ENCODE measurements around the gene DPEP1.

The DPEP1 gene

GRCh38 chr16:89598199-89598598, 15.2 kb upstream of the DPEP1 start:
- in situ Hi-C loops (cut with HindIII; ENCODE audit: low sequenced_read_pairs): no loop called here

GRCh38 chr16:89599451-89599858, 14.0 kb upstream of the DPEP1 start:
- in situ Hi-C loops (cut with HindIII; ENCODE audit: low sequenced_read_pairs): no loop called here

- in situ Hi-C loops (cut with HindIII; ENCODE audit: low sequenced_read_pairs): no loop called here
These were observed 13.5 kb upstream of the DPEP1 start for GRCh38 chr16:89599902-89600301.

GRCh38 chr16:89600427-89600826, 13.0 kb upstream of the DPEP1 start:
- in situ Hi-C loops (cut with HindIII; ENCODE audit: low sequenced_read_pairs): no loop called here

- in situ Hi-C loops (cut with HindIII; ENCODE audit: low sequenced_read_pairs): no loop called here
These were observed 12.5 kb upstream of the DPEP1 start for GRCh38 chr16:89600956-89601355.

- in situ Hi-C loops (cut with HindIII; ENCODE audit: low sequenced_read_pairs): no loop called here
These were observed 11.6 kb upstream of the DPEP1 start for GRCh38 chr16:89601906-89602272.

GRCh38 chr16:89602273-89602951, 11.0 kb upstream of the DPEP1 start:
- in situ Hi-C loops (cut with HindIII; ENCODE audit: low sequenced_read_pairs): no loop called here

GRCh38 chr16:89602952-89603590, 10.4 kb upstream of the DPEP1 start:
- in situ Hi-C loops (cut with HindIII; ENCODE audit: low sequenced_read_pairs): no loop called here

GRCh38 chr16:89604764-89605163, 8.7 kb upstream of the DPEP1 start:
- in situ Hi-C loops (cut with HindIII; ENCODE audit: low sequenced_read_pairs): no loop called here

GRCh38 chr16:89605186-89605970, 8.1 kb upstream of the DPEP1 start:
- in situ Hi-C loops (cut with HindIII; ENCODE audit: low sequenced_read_pairs): no loop called here

GRCh38 chr16:89606006-89606405, 7.4 kb upstream of the DPEP1 start:
- in situ Hi-C loops (cut with HindIII; ENCODE audit: low sequenced_read_pairs): no loop called here

GRCh38 chr16:89607453-89607852, 6.0 kb upstream of the DPEP1 start:
- in situ Hi-C loops (cut with HindIII; ENCODE audit: low sequenced_read_pairs): no loop called here

GRCh38 chr16:89607937-89608740, 5.3 kb upstream of the DPEP1 start:
- in situ Hi-C loops (cut with HindIII; ENCODE audit: low sequenced_read_pairs): no loop called here

- in situ Hi-C loops (cut with HindIII; ENCODE audit: low sequenced_read_pairs): no loop called here
These were observed 3.4 kb upstream of the DPEP1 start for GRCh38 chr16:89610108-89610453.

- in situ Hi-C loops (cut with HindIII; ENCODE audit: low sequenced_read_pairs): no loop called here
These were observed 851 bp upstream of the DPEP1 start for GRCh38 chr16:89612415-89613166.

- in situ Hi-C loops (cut with HindIII; ENCODE audit: low sequenced_read_pairs): no loop called here
These were observed 565 bp downstream of the DPEP1 start for GRCh38 chr16:89613954-89614459.

GRCh38 chr16:89615176-89615575, 1.7 kb downstream of the DPEP1 start:
- in situ Hi-C loops (cut with HindIII; ENCODE audit: low sequenced_read_pairs): no loop called here

- in situ Hi-C loops (cut with HindIII; ENCODE audit: low sequenced_read_pairs): no loop called here
These were observed 2.2 kb downstream of the DPEP1 start for GRCh38 chr16:89615596-89616090.

GRCh38 chr16:89616623-89617022, 3.2 kb downstream of the DPEP1 start:
- in situ Hi-C loops (cut with HindIII; ENCODE audit: low sequenced_read_pairs): no loop called here

- in situ Hi-C loops (cut with HindIII; ENCODE audit: low sequenced_read_pairs): no loop called here
These were observed 3.6 kb downstream of the DPEP1 start for GRCh38 chr16:89617036-89617435.
